ENCODE data around the gene CYP26A1. TPM values are rescaled to one million over a fixed set of nuclear protein-coding genes. Genes with fewer than 3 reads are reported as not detected.

CYP26A1 gene
- total and polyA plus RNA-seq, 2 experiments from 2014 or later: not detected

DNA sequence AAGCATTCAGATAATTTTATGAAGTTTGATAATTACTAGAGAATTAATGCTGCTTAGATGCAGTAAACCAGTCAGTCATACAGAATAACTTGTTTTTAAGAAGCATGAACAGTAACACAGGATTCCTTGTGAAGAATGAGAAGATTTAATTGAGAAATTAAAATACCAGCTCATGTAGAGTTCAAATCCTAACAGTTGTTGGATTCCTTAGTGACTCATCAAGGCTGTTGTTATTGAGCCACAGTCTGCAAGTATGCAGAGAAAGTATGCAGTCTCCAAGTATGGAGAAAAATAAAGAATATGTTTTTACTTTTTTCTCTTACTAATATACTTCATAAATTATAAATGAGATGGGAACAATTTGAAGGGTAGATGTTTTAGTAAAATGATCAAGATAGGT lies 43.3 kb upstream of the CYP26A1 start:
- Histone ChIP-seq H3K9me3 (ENCODE audit: low read depth) (no peaks in the 10 kb centered on the region), H3K27ac (peak overlapping the region; percentile 45), H3K9me2 (ENCODE audit: insufficient read depth) (no peaks in the 10 kb centered on the region), H3K36me3 (ENCODE audit: low read depth) (no peaks in the 10 kb centered on the region), H3K9ac (no peak overlapping the region), H3K79me2 (ENCODE audit: insufficient read depth) (no peaks in the 10 kb centered on the region), H4K20me1 (ENCODE audit: insufficient read depth) (no peaks in the 10 kb centered on the region), H2AFZ (peak overlapping the region; percentile 53), H3K4me3 (peak overlapping the region; percentile 8; the same call in 1 of the 2 replicates), H3K4me2 (ENCODE audit: unreplicated experiment) (peak overlapping the region; percentile 72), H3F3A (ENCODE audit: insufficient read depth) (peaks cover 17% of the 10 kb centered on the region), H3K4me1 (ENCODE audit: insufficient read depth) (peaks cover 28% of the 10 kb centered on the region), H3K27me3 (replicated peaks; ENCODE audit: insufficient read depth) (no peaks in the 10 kb centered on the region)
- peak; percentile 89 for DNase-seq
- in situ Hi-C loops (cut with MboI): no loop called here
- TF ChIP-seq EZH2phosphoT487 (IDR thresholded peaks at IDR 0.05; ENCODE audit: insufficient read depth, low read depth) (no peak), EZH2 (IDR thresholded peaks at IDR 0.05; ENCODE audit: insufficient read depth, poor library complexity, severe bottlenecking) (no peak)

DNA sequence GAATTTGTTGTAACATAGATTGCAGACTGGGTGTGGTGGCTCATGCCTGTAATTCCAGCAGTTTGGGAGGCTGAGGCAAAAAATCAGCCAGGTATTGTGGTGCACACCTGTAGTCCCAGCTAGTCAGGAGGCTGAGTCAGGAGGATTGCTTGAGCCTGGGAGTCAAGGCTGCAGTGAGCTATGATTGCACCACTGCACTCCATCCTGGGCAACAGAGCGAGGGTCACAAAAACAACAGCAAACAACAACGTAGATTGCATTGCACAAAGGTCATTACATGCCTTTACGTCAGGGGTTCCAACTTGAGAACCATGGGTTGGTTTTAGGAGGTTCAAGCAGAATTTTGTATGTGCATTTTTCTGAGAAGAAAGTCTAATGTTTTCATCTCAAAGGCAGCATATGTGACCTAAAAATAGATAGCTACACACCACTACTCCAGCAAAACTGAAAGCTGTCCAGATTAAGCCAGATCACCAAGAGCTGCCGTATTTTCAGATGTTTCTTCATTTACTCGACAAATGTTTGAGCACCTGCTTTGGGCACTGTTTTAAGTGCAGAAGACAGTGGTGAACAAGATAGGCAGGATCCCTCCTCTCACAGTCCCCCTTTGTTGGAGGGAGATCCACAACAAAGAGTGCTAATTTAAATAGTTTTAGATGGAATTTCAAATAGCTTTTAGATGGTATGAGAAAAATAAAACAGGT lies 41.4 kb upstream of the CYP26A1 start:
- Histone ChIP-seq H3K79me2 (ENCODE audit: insufficient read depth) (no peaks in the 10 kb centered on the region), H3K9me3 (ENCODE audit: low read depth) (no peaks in the 10 kb centered on the region), H3K27me3 (replicated peaks; ENCODE audit: insufficient read depth) (no peaks in the 10 kb centered on the region), H3K4me2 (ENCODE audit: unreplicated experiment) (no peak overlapping the region), H3F3A (ENCODE audit: insufficient read depth) (peaks cover 17% of the 10 kb centered on the region), H3K4me1 (ENCODE audit: insufficient read depth) (peaks cover 28% of the 10 kb centered on the region), H3K4me3 (no peak overlapping the region), H3K9me2 (ENCODE audit: insufficient read depth) (no peaks in the 10 kb centered on the region), H3K36me3 (ENCODE audit: low read depth) (no peaks in the 10 kb centered on the region), H3K27ac (no peak overlapping the region), H2AFZ (no peak overlapping the region), H3K9ac (no peak overlapping the region), H4K20me1 (ENCODE audit: insufficient read depth) (no peaks in the 10 kb centered on the region)
- TF ChIP-seq EZH2 (IDR thresholded peaks at IDR 0.05; ENCODE audit: insufficient read depth, poor library complexity, severe bottlenecking): no peak
- no peak for TF ChIP-seq EZH2phosphoT487 (IDR thresholded peaks at IDR 0.05; ENCODE audit: insufficient read depth, low read depth)
- no peak for DNase-seq
- in situ Hi-C loops (cut with MboI): no loop called here
- WGBS, 2 experiments (ENCODE audit: low coverage in 1 of 2, low lambda C conversion rate in 2 of 2, missing lambda C conversion rate in 2 of 2): 78 to 80% methylated on average over 5 of the region's 5 CpGs

DNA sequence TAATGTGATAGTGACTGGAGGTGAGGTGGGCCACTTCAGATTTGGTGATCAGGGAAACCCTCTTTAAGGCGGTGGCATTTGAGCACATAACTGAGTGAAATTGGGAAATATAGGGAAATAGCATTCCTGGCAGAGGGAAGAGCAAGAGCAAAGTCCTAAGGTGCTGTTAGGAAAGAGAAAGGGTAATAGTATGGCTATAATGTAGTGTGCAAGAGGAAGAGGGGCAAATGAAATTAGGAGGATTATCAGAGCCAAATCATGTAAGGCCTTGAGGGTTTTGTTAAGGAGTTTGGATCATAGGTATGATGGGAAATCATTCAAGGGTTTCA lies 40.9 kb upstream of the CYP26A1 start:
- Histone ChIP-seq H3K9me2 (ENCODE audit: insufficient read depth) (no peaks in the 10 kb centered on the region), H3F3A (ENCODE audit: insufficient read depth) (peaks cover 17% of the 10 kb centered on the region), H4K20me1 (ENCODE audit: insufficient read depth) (no peaks in the 10 kb centered on the region), H2AFZ (no peak overlapping the region), H3K27me3 (replicated peaks; ENCODE audit: insufficient read depth) (no peaks in the 10 kb centered on the region), H3K9me3 (ENCODE audit: low read depth) (no peaks in the 10 kb centered on the region), H3K79me2 (ENCODE audit: insufficient read depth) (no peaks in the 10 kb centered on the region), H3K36me3 (ENCODE audit: low read depth) (no peaks in the 10 kb centered on the region), H3K4me2 (ENCODE audit: unreplicated experiment) (no peak overlapping the region), H3K4me3 (no peak overlapping the region), H3K9ac (no peak overlapping the region), H3K27ac (no peak overlapping the region), H3K4me1 (ENCODE audit: insufficient read depth) (peaks cover 28% of the 10 kb centered on the region)
- in situ Hi-C loops (cut with MboI): no loop called here
- no peak for DNase-seq
- 96 to 100% methylated on average over 1 of the region's 1 CpG for WGBS, 2 experiments (ENCODE audit: low coverage in 1 of 2, low lambda C conversion rate in 2 of 2, missing lambda C conversion rate in 2 of 2)
- no peak for TF ChIP-seq EZH2 (IDR thresholded peaks at IDR 0.05; ENCODE audit: insufficient read depth, poor library complexity, severe bottlenecking)
- TF ChIP-seq EZH2phosphoT487 (IDR thresholded peaks at IDR 0.05; ENCODE audit: insufficient read depth, low read depth): no peak

DNA sequence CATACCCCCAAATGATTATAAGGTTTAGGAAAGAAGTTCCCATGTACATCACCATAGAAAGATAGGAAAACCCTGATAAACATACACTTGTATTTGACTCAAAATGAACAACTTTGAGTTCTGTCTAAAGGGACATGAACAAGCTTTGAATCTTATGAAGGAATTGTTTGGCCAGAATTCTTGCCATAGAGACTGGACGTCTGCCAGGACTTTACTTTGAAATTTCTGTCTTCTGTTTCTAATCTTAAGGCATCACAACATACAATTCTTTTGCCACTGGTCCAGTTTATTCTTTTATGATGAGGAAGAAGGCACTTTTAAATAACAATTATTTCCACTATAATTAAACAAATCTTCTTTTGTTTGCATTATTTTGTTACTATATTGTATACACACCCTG lies 39.3 kb upstream of the CYP26A1 start:
- in situ Hi-C loops (cut with MboI): no loop called here
- no peaks in the 10 kb centered on the region for H3K36me3 ChIP-seq (ENCODE audit: low read depth)
- no peaks in the 10 kb centered on the region for H3K27me3 ChIP-seq (replicated peaks; ENCODE audit: insufficient read depth)
- H2AFZ ChIP-seq: no peak overlapping the region
- H3K9ac ChIP-seq: no peak overlapping the region
- TF ChIP-seq EZH2 (IDR thresholded peaks at IDR 0.05; ENCODE audit: insufficient read depth, poor library complexity, severe bottlenecking) (no peak), EZH2phosphoT487 (IDR thresholded peaks at IDR 0.05; ENCODE audit: insufficient read depth, low read depth) (no peak)
- no peaks in the 10 kb centered on the region for H3K9me3 ChIP-seq (ENCODE audit: low read depth)
- H4K20me1 ChIP-seq (ENCODE audit: insufficient read depth): no peaks in the 10 kb centered on the region
- H3K4me1 ChIP-seq (ENCODE audit: insufficient read depth): peaks cover 24% of the 10 kb centered on the region
- H3K4me3 ChIP-seq: no peak overlapping the region
- H3K9me2 ChIP-seq (ENCODE audit: insufficient read depth): no peaks in the 10 kb centered on the region
- peaks cover 15% of the 10 kb centered on the region for H3F3A ChIP-seq (ENCODE audit: insufficient read depth)
- no peak for DNase-seq
- no peaks in the 10 kb centered on the region for H3K79me2 ChIP-seq (ENCODE audit: insufficient read depth)
- no peak overlapping the region for H3K27ac ChIP-seq
- no peak overlapping the region for H3K4me2 ChIP-seq (ENCODE audit: unreplicated experiment)
- 8 to 12% methylated on average over 1 of the region's 1 CpG for WGBS, 2 experiments (ENCODE audit: low coverage in 1 of 2, low lambda C conversion rate in 2 of 2, missing lambda C conversion rate in 2 of 2)

DNA sequence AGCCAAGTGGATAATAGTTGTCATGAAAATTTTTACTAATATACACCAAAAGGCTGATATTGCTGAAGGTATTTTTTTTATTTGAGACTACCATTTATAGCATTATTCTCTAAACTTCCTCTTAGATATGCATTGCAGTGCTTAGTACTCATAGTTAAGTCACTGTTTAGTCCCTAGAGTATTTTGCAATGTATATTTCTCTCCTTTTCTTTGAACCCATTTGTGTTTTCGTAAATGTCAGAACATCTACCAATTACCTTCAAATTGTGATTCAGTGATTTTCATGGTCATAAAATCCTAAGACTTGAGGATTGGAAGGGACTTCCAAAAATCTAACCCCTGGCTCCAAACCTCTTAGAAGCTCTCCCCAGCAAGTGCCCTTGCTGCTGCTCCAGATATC lies 34.6 kb upstream of the CYP26A1 start:
- Histone ChIP-seq H3F3A (ENCODE audit: insufficient read depth) (peaks cover 6% of the 10 kb centered on the region), H3K27me3 (replicated peaks; ENCODE audit: insufficient read depth) (no peaks in the 10 kb centered on the region), H3K9me2 (ENCODE audit: insufficient read depth) (no peaks in the 10 kb centered on the region), H3K79me2 (ENCODE audit: insufficient read depth) (no peaks in the 10 kb centered on the region), H3K36me3 (ENCODE audit: low read depth) (no peaks in the 10 kb centered on the region), H4K20me1 (ENCODE audit: insufficient read depth) (no peaks in the 10 kb centered on the region), H3K9ac (no peak overlapping the region), H3K4me1 (ENCODE audit: insufficient read depth) (peaks cover 8% of the 10 kb centered on the region), H3K9me3 (ENCODE audit: low read depth) (no peaks in the 10 kb centered on the region), H2AFZ (peak overlapping the region; percentile 45; the same call in 1 of the 2 replicates), H3K4me2 (ENCODE audit: unreplicated experiment) (no peak overlapping the region), H3K4me3 (no peak overlapping the region), H3K27ac (no peak overlapping the region)
- DNase-seq: peak; percentile 37
- TF ChIP-seq EZH2 (IDR thresholded peaks at IDR 0.05; ENCODE audit: insufficient read depth, poor library complexity, severe bottlenecking): no peak
- TF ChIP-seq EZH2phosphoT487 (IDR thresholded peaks at IDR 0.05; ENCODE audit: insufficient read depth, low read depth): no peak
- 52 to 85% methylated on average over 1 of the region's 1 CpG for WGBS, 2 experiments (ENCODE audit: low coverage in 1 of 2, low lambda C conversion rate in 2 of 2, missing lambda C conversion rate in 2 of 2)
- in situ Hi-C loops (cut with MboI): no loop called here
